WI38 (cell line): Measurements from ENCODE around the gene FBXW12.

Source experiments
- H3K4me3 ChIP-seq: 2 replicates; pipeline ENCODE4 v1.5.1; 2011; ENCODE audit warnings: low read depth, mild to moderate bottlenecking, control low read depth, low read length
- TF ChIP-seq, protein P1 (sequence below): IDR thresholded peaks from 2 replicates; pipeline ENCODE4 v1.5.1; 2012; ENCODE audit warnings: low read depth, mild to moderate bottlenecking, control low read depth, low read length

FBXW12 gene

DNA sequence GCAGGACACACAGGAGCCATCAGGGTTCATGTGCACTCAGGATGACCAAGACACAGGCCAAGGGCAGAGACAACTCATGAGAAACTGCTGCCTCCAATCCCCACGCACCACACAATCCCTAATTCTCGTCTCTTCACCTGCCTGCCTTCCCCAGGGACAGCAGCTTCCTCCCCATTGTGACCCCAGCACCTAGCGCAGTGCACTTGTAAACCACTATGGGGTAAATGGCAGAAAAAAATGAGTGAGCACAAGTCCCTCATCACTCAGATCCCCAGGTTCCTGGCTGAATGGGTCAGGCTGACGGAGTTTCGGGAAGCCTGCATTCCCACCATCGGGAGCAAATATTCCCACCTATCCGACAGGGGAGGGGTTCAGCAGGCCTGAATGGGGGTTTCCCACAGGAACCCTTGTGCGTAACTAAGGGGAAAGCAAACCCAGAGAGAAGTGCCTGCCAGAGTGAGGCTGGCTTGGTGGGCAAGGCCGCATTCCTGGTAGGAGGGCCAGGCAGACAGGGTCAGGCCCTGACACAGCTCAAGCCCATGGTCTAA, 39.1 kb downstream of the FBXW12 start:
- TF ChIP-seq, protein P1, sequence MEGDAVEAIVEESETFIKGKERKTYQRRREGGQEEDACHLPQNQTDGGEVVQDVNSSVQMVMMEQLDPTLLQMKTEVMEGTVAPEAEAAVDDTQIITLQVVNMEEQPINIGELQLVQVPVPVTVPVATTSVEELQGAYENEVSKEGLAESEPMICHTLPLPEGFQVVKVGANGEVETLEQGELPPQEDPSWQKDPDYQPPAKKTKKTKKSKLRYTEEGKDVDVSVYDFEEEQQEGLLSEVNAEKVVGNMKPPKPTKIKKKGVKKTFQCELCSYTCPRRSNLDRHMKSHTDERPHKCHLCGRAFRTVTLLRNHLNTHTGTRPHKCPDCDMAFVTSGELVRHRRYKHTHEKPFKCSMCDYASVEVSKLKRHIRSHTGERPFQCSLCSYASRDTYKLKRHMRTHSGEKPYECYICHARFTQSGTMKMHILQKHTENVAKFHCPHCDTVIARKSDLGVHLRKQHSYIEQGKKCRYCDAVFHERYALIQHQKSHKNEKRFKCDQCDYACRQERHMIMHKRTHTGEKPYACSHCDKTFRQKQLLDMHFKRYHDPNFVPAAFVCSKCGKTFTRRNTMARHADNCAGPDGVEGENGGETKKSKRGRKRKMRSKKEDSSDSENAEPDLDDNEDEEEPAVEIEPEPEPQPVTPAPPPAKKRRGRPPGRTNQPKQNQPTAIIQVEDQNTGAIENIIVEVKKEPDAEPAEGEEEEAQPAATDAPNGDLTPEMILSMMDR = no peak
- H3K4me3 ChIP-seq = no peak overlapping the region

DNA sequence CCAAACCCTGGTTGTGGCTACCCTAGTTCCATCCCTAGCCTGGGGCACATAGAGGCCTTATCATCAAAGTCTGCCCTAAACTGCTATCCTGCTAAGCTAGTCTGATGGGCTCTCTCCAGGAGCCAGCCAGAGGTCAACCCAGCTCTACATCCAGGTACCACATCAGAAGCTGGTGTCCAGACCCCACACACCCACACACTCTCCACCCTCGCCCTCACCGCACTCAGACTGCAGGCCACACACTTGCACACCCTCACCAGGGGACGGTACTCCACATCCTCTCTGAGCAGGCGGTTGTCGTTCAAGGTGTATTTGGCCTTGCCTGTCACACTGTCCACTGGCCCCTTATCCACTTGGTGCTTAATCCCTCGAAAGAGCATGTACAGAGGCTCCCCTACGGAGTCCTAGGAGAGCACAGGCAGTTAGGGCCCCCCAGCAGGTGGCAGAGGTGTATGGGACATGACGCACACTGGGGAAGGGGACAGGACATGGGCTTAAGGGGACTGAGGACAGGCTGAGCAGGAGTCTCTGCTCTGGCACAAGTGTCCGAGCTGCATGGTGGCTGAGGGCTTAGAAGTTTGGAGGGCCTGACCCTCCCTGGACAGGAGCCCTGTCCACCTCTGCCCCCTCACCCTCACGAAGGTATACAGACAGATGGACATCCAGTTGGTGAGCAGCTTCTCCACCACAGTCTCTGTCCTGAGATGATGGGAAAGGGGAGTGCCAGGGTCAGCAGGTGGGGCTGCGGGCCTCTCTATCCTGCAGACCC, 39.8 kb downstream of the FBXW12 start:
- TF ChIP-seq, protein P1 = no peak
- no peak overlapping the region for H3K4me3 ChIP-seq

DNA sequence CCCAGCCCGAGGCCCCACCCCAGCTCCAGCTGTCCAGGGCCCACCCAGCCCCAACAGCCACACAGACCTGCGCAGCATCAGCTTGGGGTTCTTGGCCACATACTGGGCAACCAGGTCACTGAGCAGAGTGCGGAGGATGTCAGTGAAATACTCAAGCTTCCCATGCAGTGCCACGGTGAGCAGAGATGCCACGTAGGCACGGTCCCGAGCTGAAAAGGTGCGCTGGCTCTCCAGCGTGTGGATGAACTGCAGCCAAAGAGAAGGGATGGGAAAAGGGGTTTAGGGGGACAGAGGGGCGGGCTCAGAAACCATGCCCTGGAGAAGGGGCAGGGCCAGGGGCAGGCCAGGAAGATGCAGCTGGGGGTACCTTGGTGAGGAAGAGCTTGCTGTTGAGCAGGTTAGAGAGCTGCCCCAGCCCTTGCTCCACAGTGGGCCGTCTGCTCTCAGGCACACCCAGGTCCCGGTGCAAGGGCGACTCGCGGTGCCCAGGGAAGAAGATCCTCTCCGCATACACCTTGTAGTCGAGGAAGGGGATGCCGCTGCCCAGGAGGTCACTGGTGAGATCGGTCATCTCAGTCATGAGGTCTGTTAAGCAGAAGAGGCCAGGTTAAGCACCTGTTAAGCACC, 40.5 kb downstream of the FBXW12 start:
- no peak overlapping the region for H3K4me3 ChIP-seq
- TF ChIP-seq, protein P1 = no peak

DNA sequence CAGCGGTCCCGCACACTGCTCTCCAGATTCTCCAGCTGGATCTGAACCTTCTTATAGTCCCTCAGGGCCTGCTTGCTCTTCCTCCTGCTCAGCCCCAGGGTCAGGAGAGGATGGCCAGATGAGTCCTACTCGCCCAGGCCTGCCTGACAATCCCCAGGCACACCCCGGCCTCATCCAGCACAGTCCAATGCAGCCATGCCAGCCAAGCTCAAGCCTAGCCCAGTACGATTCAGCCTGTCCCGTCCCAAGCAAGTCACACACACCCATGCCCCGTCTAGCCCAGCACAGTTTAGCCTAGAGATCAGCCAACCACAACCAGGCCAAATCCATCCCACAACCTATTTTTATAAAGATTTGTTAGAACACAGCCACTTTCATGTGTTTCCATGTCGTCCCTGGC, 41.1 kb downstream of the FBXW12 start:
- TF ChIP-seq, protein P1 = no peak
- H3K4me3 ChIP-seq = no peak overlapping the region

DNA sequence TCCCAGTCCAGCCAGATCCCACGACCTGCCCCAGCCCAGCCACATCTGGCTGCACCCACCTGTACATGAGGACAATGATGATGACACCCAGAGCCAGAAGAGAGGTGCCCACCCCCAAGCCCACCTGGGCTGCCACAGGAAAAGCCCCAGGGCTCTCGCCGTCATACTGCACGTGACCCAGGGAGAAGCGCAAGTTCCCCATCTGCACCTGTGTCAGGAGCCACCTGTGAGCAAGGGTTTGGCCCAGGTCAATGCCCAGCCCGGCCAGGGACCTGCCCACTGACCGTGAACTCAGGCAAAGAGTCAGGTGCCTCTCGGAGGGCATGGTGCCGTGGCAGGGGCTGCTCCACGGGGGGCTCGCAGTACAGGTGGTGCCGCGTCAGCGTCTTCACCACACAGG, 41.6 kb downstream of the FBXW12 start:
- TF ChIP-seq, protein P1 = no peak
- no peak overlapping the region for H3K4me3 ChIP-seq

DNA sequence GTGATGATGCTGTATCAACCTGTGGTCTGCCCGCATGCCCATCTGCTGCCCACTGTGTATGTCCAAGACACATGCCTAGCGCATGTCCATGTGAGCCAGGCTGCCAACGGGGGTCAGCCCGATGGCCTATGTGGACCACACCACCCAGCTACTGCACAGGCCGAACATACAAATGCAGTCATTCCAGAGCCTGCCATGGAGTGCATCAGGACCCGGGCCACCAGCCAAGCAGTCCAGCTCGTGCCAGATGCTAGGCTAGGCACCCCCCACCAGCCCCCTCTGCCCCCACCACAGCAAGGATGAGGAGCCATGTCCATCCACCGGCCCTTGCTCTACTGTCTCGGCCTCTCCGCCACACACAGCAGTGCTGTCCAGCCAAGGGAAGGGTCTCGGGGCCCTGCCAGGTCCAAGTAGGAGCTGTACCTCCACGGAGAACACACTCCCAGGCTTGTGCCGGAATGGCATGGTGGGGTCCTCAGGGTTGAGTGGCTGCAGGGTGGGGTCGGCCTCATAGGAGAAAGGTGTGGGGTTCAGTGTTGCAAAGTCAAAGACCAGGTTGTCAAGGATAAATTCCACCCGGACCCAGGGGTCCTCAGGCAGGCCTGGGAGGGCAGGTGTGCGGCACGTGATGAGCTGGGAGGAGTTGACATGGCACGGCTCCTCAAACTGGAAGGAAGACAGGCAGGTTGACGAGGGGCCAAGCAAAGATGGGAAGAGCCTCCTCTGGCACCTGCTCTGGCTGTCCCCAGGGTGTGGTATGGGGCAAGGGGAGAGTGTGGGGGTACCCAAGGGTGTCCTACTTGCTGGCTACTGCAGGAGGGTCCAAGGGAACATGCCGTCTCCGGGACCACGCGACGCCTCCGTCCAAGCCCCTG, 42.6 kb downstream of the FBXW12 start:
- H3K4me3 ChIP-seq = no peak overlapping the region
- TF ChIP-seq, protein P1 = no peak
